PFSK-1 (cell line): ENCODE measurements around the gene THBD.

Source experiments
- FOXP2 ChIP-seq: optimal IDR thresholded peaks from 2 replicates; pipeline ENCODE3; 2011; ENCODE audit warnings: borderline replicate concordance, control low read depth, inconsistent platforms; ENCODE audit not compliant: insufficient read depth; ENCODE audit errors: extremely low read length, extremely low read depth
- SIN3A ChIP-seq: IDR thresholded peaks from 2 replicates; pipeline ENCODE4 v1.6.1; 2012; ENCODE audit warnings: mild to moderate bottlenecking, low read length, moderate library complexity, borderline replicate concordance; ENCODE audit not compliant: insufficient read depth

DNA sequence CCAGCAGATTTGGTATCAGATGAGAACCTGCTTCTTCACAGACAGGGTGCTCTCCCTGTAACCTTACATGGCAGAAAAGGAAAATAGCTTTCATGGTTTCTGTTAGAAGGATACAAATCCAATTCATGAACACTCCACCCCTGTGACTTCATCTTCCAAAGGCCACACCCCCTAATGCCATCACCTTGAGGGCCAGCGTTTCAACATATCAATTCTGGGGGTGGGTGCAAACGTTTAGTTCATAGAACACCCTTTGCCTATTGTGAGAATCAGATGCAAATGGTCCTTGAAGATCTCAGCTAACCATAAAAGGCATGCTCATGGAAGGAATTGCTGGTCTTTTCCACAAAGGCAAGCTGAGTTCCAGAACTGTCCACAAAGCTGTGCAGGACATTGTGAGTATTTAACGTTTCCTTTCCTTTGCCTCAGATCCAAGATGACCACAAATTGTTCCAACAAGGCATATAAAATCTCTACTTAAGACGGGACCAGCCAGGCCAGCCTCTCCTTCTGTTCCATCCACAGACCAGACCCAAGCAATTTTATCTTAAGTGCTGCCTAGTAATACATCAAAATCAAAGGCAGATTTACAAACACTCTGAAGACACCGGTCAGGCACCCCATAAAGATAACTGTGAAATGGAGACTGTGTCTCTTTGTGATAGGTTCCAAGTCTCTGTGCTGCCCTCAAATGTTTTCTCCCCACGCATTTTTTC lies 49.1 kb downstream of the THBD start:
- TF ChIP-seq FOXP2 (no peak), SIN3A (no peak)
